Suprapubic skin (tissue), 4 donors: ENCODE data around the gene AHRR. TPM values are rescaled to one million over a fixed set of nuclear protein-coding genes. Genes with fewer than 3 reads are reported as not detected.

Experiments used
- DNase-seq, 2 donors: peaks; one replicate each; pipeline ENCODE4 v3.0.0-alpha.2; 2019; ENCODE audit warnings: low spot score in 2 of 2
- H3K27ac ChIP-seq: fragments of 200-600 bp; sonication (generic); one replicate; pipeline ENCODE4 v1.5.1; 2019
- H3K27me3 ChIP-seq: fragments of 200-600 bp; sonication (generic); one replicate; pipeline ENCODE4 v1.5.1; 2019
- H3K36me3 ChIP-seq: fragments of 200-600 bp; sonication (generic); one replicate; pipeline ENCODE4 v1.5.1; 2019
- H3K4me1 ChIP-seq: fragments of 200-600 bp; sonication (generic); one replicate; pipeline ENCODE4 v1.5.1; 2019
- H3K4me3 ChIP-seq: fragments of 200-600 bp; sonication (generic); one replicate; pipeline ENCODE4 v1.5.1; 2019; ENCODE audit warnings: mild to moderate bottlenecking
- H3K9me3 ChIP-seq: fragments of 200-600 bp; sonication (generic); one replicate; pipeline ENCODE4 v1.5.1; 2019
- EP300 ChIP-seq: sonication (generic); formaldehyde crosslinking; IDR thresholded peaks from one replicate; pipeline ENCODE4 v1.6.1; 2017; ENCODE audit warnings: antibody characterized with exemption
- POLR2A ChIP-seq, 2 donors: fragments of 450-650 bp; IDR thresholded peaks; one replicate each; pipeline ENCODE4 v1.6.1; 2017; ENCODE audit warnings: antibody characterized with exemption in 2 of 2, mild to moderate bottlenecking in 2 of 2, moderate library complexity in 2 of 2
- POLR2AphosphoS5 ChIP-seq, 3 donors: sonication (generic); formaldehyde crosslinking; IDR thresholded peaks; one replicate each; pipeline ENCODE4 v1.6.1; 2017; ENCODE audit warnings: antibody characterized with exemption in 3 of 3
- WGBS: methylation state at CpG from one replicate; pipeline ENCODE4 v1.1.5; 2018; 5-methylcytosine and 5-hydroxymethylcytosine counted together
- total RNA-seq, 4 donors: library from RNA; depleted of rRNA; stranded (reverse); fragments of >200 nt; gene quantifications; one replicate each; pipeline ENCODE4 v1.1.0, GENCODE V29; 2016
- TF ChIP-seq, protein P1 (sequence below), 2 donors: fragments of 200-600 bp in 1 of 2; fragments of 450-650 bp in 1 of 2; sonication (generic) in 1 of 2; IDR thresholded peaks; one replicate each; pipeline ENCODE4 v1.5.1; 2016 to 2019; ENCODE audit warnings: antibody characterized with exemption in 2 of 2, mild to moderate bottlenecking in 1 of 2, moderate library complexity in 1 of 2

Gene AHRR
- total RNA-seq, 4 donors from 2014 or later: 3.0 to 10.7 (median 4.2) TPM

DNA sequence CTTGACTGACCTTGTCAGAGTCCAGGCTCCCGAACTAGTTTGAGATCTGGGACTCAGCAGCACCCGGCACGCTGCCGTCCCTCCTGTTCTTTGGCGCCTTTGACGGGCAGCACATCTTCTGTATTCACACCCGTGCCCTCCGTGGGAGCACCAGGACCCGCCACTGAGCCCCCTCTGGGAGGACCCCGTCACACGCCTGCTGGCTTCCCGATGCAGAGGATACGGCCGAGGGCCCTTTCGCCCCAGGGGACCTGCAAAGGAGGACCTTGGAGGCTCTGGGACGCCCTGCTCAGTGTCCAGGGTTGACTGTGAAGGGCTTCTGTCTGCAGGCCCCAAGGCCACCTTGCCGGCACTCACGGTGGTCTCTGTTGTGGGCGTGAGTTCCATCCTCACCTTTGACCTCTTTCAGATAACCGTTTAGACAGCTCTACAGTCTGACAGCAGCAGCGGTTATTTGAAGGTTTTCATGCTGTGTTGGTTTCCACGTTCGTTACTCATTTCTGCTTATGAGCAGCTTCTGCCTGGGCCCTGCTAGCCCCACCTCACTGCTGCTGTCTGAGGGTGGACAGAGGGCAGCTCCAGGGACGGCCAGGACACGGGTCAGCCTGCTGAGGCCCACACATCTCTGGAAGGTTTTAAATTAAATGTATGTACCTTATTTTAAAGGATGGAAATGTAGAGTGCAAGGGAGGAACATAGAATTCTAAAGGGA is 108.9 kb downstream of the AHRR start:
- no peak for DNase-seq
- H3K27ac ChIP-seq: no peak overlapping the region
- no peaks in the 10 kb centered on the region for H3K9me3 ChIP-seq
- peaks cover 5% of the 10 kb centered on the region for H3K27me3 ChIP-seq
- no peak overlapping the region for H3K4me3 ChIP-seq
- no peaks in the 10 kb centered on the region for H3K36me3 ChIP-seq
- TF ChIP-seq EP300 (no peak), POLR2A (IDR thresholded peaks at IDR 0.05) (no peak), POLR2AphosphoS5 (IDR thresholded peaks at IDR 0.05) (no peak)
- TF ChIP-seq, protein P1, sequence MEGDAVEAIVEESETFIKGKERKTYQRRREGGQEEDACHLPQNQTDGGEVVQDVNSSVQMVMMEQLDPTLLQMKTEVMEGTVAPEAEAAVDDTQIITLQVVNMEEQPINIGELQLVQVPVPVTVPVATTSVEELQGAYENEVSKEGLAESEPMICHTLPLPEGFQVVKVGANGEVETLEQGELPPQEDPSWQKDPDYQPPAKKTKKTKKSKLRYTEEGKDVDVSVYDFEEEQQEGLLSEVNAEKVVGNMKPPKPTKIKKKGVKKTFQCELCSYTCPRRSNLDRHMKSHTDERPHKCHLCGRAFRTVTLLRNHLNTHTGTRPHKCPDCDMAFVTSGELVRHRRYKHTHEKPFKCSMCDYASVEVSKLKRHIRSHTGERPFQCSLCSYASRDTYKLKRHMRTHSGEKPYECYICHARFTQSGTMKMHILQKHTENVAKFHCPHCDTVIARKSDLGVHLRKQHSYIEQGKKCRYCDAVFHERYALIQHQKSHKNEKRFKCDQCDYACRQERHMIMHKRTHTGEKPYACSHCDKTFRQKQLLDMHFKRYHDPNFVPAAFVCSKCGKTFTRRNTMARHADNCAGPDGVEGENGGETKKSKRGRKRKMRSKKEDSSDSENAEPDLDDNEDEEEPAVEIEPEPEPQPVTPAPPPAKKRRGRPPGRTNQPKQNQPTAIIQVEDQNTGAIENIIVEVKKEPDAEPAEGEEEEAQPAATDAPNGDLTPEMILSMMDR (IDR thresholded peaks at IDR 0.05): no peak
- H3K4me1 ChIP-seq: peaks cover 18% of the 10 kb centered on the region
- WGBS: 83% methylated on average over 22 of the region's 25 CpGs

- DNase-seq: no peak
- peaks cover 5% of the 10 kb centered on the region for H3K27me3 ChIP-seq
- H3K4me1 ChIP-seq: peaks cover 18% of the 10 kb centered on the region
- no peaks in the 10 kb centered on the region for H3K9me3 ChIP-seq
- no peak overlapping the region for H3K27ac ChIP-seq
- TF ChIP-seq, protein P1 (IDR thresholded peaks at IDR 0.05): peak; percentile 30 to 47
- TF ChIP-seq EP300: no peak
- WGBS: 52% methylated on average over 14 of the region's 18 CpGs
- H3K36me3 ChIP-seq: no peaks in the 10 kb centered on the region
- no peak overlapping the region for H3K4me3 ChIP-seq
Measured at GRCh38 chr5:431001-431710, 109.6 kb downstream of the AHRR start.

DNA sequence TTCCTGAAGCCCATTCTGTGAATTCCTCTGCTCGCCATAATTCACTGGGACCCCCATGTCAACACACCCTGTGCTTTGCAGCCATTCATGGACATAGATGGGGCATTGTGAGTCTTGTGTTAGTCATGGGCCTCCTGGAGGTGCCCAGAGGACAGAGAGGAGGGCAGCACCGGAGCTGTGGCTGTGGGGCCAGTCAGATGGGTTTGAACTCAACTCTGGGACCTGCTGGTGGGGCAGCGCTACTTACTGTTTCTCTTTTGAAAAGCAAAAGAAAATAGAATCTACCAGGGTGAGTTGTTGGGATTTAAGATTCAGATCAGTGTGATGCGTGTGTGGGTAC is 110.2 kb downstream of the AHRR start:
- Histone ChIP-seq H3K4me1 (peaks cover 18% of the 10 kb centered on the region), H3K4me3 (no peak overlapping the region), H3K27me3 (peaks cover 5% of the 10 kb centered on the region), H3K9me3 (no peaks in the 10 kb centered on the region), H3K27ac (no peak overlapping the region), H3K36me3 (no peaks in the 10 kb centered on the region)
- no peak for DNase-seq
- WGBS: 88% methylated on average over 4 of the region's 4 CpGs
- TF ChIP-seq EP300: no peak
- no peak for TF ChIP-seq POLR2AphosphoS5 (IDR thresholded peaks at IDR 0.05)
- TF ChIP-seq, protein P1 (IDR thresholded peaks at IDR 0.05): no peak
- TF ChIP-seq POLR2A (IDR thresholded peaks at IDR 0.05): no peak

DNA sequence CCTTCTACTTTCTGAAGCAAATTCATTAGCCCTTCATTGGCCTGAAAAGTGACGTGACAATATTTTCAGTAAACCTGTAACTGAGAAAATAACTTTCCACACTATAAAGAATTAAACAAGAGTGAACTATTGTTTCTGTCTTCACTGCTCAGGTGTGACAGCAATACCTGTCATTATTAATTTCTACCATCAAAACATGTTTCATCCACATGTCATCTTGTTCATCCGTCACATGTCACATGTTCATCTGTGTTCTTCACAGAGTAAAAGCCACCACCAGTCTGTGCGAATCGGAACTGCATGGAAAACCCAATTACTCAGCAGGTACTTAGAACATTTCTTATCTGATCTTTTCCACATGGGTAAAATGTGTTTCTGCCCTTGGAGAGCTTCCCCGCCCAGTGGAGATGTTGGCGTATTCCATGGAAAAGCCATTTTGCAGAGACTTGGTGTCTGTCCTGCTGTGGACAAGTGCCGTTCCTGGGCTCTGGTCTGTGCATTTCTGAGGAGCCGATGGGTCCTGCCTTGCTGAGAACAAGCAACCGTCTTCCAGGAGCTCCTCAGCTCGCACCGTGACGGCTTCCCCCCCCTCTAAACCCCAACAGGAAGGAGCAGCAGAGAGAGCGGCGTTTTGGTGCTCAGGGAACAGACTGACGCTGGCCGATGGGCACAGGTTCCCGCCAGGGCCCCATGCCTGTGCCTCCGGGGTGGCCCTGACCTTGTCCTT is 110.8 kb downstream of the AHRR start:
- H3K9me3 ChIP-seq: no peaks in the 10 kb centered on the region
- no peak overlapping the region for H3K4me3 ChIP-seq
- peaks cover 18% of the 10 kb centered on the region for H3K4me1 ChIP-seq
- WGBS: 83% methylated on average over 17 of the region's 18 CpGs
- H3K27me3 ChIP-seq: peaks cover 5% of the 10 kb centered on the region
- no peak for DNase-seq
- no peak for TF ChIP-seq POLR2A (IDR thresholded peaks at IDR 0.05)
- TF ChIP-seq EP300: no peak
- TF ChIP-seq, protein P1 (IDR thresholded peaks at IDR 0.05): no peak
- TF ChIP-seq POLR2AphosphoS5 (IDR thresholded peaks at IDR 0.05): no peak
- no peaks in the 10 kb centered on the region for H3K36me3 ChIP-seq
- H3K27ac ChIP-seq: no peak overlapping the region
